Activated CD4-positive, alpha-beta T cell treated with anti-CD3 and anti-CD28 coated beads for 48 hours (primary cell): Measurements from ENCODE around the gene DGAT2.

ENCODE experiments used
- DNase-seq: peaks from one replicate; pipeline ENCODE4 v3.0.0-alpha.2; 2020

Gene DGAT2

DNA sequence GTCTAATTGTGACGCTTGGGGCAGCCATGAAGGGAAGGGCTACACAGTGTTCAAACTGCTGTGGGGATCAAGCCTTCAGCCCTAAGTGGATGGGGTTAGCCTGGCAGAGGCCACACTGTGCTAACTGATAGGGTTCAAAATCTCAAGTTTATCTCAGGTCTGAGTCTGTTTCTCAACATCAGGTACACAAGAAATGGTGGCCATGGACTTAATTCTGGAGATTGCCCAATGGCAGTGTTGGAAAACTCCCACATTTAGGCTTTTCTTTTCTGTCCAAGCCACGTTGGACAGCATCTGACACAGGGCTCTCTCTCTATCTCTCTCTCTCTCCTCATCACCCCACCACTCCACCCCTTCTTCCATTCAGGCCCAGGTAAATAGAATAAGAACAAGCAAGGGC lies 10.9 kb upstream of the DGAT2 start:
- no peak for DNase-seq

GRCh38 chr11:75759832-75760231 lies 8.7 kb upstream of the DGAT2 start:
- no peak for DNase-seq

DNA sequence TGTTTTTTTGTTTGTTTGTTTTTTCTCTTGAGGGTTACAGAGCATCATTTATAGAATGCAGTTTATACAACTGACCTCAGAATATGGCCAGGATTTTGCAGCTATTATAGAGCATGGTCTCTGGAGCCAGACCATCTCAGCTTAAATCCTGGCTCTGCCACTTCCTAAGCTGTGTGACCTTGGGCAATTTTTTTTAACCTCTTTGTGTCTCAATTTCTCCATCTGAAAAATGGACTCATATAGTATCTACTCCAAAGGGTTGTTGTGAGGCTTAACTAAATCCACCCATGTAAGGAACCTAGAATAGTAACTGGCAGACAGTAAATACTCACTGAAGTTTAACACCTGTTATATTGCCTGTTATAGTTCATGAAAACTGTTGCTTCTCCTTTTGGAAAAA lies 8.3 kb upstream of the DGAT2 start:
- DNase-seq, result no peak

GRCh38 chr11:75760710-75761493 lies 7.7 kb upstream of the DGAT2 start:
- DNase-seq, result no peak

- no peak for DNase-seq
Observed at GRCh38 chr11:75762158-75762557, 6.4 kb upstream of the DGAT2 start.

- DNase-seq, result no peak
Observed at GRCh38 chr11:75762885-75763284, 5.7 kb upstream of the DGAT2 start.

- DNase-seq, result no peak
Observed at GRCh38 chr11:75763846-75764245, 4.7 kb upstream of the DGAT2 start.

DNA sequence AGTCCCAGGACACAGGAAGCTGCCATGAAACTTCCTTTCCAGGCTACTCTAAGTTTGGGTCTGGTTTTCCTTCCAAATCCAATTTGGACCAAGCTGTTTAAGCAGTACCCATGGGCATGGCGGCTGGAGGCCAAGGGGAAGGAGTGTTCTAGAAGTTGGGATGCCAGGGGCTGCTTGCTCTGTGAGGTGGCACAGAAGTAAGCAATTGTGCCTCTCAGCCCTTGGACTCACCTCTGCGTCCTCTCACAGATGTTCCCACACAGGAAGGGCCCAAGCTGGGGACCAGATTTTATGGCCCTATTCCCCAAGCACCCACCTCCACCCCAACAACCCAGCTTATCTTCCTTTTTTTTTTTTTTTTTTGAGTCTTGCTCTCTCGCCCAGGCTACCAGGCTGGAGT lies 3.5 kb upstream of the DGAT2 start:
- no peak for DNase-seq

GRCh38 chr11:75766443-75767227 lies 1.9 kb upstream of the DGAT2 start:
- no peak for DNase-seq

DNA sequence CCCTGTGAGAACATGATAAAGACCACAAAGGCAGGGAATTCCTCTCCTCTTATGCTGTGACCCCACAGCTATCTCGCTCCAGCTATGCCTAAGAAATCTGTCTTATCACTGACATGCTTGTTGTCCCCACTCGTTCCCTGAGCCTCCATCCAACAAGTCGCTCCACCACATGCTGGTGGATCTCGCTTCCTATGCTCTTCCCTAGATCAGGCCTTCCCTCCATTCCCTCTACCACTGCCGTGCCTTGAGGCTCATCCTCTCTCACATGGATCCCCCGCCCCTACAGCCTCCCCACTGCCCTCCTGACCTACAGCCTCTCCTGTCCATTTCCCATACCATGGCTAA lies 1.4 kb upstream of the DGAT2 start:
- no peak for DNase-seq

DNA sequence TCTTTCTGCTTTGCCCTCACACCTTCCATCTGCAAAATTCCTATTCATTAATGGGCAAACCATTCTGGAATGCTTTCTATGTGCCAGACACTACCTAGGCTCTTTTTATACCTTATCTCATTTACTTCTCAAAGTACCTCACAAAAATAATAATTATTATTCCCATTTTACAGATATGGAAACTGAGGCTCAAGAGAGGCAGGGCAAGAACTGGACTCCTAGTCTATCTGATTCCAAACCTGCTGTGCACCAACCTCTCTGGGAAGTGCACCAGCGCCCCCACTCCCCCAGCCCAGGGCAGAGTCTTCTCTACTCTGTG lies 826 bp upstream of the DGAT2 start:
- no peak for DNase-seq

DNA sequence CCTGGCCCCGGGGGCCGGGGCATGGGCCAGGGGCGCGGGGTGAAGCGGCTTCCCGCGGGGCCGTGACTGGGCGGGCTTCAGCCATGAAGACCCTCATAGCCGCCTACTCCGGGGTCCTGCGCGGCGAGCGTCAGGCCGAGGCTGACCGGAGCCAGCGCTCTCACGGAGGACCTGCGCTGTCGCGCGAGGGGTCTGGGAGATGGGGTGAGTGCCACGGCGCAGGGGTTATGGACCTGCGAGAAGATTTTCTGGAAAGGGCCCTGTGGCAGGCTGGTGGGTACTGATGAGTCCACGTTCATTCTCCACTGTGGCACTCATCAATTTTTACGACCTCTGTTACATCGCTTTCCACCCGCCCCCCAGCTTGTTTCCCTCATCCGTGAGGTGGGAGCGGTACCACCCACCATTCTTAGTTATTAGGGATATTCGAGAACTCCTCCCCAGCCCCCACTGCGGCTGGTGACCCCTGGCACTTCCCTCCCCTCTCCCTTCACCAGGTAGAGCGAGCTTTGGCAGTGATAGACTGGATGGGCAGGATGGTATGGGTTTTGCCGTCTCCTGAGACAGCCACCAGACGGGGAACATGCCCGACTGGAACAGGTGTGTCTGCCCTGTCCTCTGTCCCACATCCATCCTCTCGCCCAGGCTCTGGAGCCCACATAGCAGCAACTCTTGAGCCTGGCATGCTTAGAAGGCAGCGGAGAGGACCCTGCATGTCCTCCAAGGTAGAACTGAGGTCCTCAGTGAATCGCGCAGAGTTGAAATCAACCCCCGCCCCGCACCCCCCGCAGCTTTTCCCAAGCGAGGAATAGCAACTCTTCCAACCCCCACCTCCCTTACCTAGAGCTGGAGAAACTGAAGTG lies 562 bp downstream of the DGAT2 start:
- DNase-seq, result no peak

GRCh38 chr11:75770102-75770501 lies 1.5 kb downstream of the DGAT2 start:
- no peak for DNase-seq

DNA sequence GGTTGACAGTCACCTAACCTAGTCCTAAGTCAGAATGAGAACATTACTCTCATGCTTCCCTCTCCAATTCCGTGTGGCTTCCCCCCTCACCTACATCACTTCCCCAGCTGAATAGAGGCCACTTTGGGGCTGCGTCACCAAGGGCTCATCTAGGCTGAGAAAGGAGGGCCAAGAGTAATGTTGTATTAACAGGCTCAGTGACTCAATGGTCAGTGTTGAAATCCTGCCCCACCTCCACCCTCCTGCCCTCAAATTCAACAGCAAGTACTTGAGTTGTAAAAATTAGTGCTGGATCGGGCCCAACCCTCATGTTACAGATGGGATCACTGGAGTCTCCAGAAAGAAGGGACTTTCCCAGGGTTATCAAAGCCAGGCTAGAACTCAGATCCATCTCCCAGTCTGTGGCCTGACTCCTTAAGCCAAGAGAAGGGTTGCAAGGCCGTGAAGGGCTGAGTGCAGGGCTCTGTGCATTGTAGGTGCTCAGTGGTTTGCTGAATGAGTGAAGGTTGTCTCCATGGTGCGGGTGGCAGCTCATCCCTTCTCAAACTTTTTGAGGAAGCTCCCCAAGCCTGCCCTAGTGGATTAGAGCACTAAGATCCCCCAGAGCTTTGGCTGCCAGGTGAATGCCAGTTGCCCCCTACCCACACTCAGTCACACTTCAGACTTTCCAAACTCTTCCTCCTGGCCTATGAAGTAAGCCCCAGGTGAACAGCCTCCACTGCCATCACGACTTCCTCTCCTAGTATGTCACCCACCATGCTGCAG lies 3.2 kb downstream of the DGAT2 start:
- DNase-seq, result no peak

GRCh38 chr11:75773595-75774353 lies 5.2 kb downstream of the DGAT2 start:
- DNase-seq, result peak; percentile 29

DNA sequence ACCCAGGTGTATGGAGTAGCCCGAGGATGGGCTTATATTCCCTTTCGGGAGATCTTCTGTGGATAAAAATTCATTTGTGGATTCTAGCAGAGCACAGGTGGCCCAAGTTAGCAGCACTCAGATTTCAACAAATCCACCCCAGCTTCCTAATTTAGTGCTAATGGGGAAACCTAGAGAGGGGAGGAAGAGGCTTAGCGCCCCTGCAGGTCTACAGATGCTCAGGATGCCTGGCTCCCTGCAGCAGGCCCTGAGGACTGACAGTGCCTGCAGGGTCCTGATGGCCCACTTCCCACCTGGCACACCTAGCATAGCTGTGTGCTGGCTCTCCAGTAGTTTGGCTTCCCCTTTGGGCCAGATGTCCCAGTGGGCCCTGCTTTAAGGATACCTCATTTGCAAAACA lies 6.5 kb downstream of the DGAT2 start:
- DNase-seq, result no peak

GRCh38 chr11:75776546-75776945 lies 8.0 kb downstream of the DGAT2 start:
- DNase-seq, result no peak

GRCh38 chr11:75777461-75778110 lies 9.0 kb downstream of the DGAT2 start:
- DNase-seq, result no peak

DNA sequence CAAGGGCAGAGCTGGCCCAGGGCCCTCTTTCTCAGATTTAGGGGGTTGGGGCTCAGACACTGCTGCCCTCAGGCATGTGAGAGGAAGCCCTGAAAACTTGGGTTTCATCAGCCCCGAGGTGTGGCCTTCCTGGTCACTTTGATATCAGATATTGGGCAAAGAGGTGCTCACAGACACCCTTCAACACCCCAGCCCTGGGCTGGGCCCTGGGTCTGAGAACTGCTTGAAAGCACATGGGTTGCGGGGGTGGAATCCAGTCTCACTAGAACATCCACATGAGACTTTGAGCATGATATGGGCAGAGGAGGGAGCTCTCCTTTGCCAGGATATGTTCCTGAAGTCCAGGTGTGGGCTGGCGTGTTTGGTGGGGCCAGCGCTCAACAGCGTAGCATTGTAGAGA lies 10.4 kb downstream of the DGAT2 start:
- DNase-seq, result no peak

DNA sequence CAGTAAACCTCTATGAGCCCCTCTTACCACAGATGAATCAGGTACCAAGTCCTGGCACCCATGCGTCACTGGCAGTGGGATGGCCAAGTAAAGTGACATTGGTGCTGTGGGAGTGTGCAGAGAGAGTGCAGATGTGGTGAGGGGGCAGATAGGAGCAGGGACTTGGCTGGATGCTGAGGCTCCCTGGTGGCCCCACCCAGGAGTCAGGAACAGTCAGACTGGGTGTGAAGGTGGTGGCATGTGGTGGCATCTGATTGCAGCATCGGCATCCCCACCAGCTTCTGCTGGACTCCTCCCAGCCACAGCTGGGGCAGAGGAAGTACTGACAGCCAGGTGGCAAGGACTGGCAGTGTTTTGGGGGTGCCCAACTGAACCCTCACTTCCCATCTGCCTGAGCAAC lies 11.4 kb downstream of the DGAT2 start:
- DNase-seq, result no peak

DNA sequence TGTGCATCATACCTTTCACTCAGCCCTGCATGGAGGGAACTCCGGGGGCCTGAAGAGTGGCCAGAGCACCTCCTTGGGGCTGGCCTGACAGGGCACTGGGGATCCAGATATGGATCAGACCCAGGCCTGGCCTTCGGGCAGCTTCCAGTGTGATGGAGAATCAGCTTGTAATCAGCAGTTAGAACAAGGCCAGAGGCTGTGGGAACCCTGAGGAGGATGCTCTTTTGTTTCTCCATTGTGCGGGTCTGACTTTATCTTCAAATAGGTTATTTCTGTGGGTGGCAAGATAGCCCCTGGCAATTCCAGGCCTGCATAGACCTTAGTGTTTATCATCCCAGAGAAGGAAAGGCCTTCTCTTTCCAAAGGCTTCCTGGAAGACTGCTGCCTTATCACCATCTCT lies 12.3 kb downstream of the DGAT2 start:
- no peak for DNase-seq

DNA sequence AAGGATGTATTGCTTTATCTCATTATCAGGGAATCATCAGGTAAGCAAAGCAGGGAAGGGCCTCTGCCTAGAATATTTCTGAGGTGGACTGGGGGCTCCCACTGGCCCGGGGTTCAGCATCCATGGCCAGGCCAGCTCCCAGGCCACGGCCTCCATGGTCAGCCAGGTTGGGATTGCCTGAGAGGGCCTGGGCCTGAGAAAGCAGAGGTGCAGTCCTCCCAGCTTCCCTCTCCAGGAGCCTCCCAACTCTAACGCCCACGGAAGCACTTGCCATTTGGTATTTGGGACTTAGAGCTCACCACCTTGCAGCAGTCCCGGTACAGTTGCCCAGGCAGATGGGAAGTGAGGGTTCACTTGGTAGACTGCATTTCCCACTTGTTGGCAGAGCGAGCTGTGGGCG lies 12.7 kb downstream of the DGAT2 start:
- no peak for DNase-seq
